HepG2 (cell line): ENCODE measurements around the gene DUS1L. TPM values are rescaled to one million over a fixed set of nuclear protein-coding genes. Genes with fewer than 3 reads are reported as not detected.

ENCODE experiments used
- ATM ChIP-seq: fragments of 450-650 bp; IDR thresholded peaks from 2 replicates; pipeline ENCODE4 v1.7.1; 2017; ENCODE audit warnings: mild to moderate bottlenecking, borderline replicate concordance
- E2F5 ChIP-seq: sonication (generic); formaldehyde crosslinking; conservative IDR thresholded peaks from 2 replicates; pipeline ENCODE4 v1.4.0; 2020; ENCODE audit warnings: missing genetic modification reagents
- FOXP1 ChIP-seq, 2 experiments: fragments of 450-650 bp in 1 of 2; IDR thresholded peaks; 2 replicates each; pipeline ENCODE4 v1.6.1; 2017 to 2018; ENCODE audit warnings: antibody characterized with exemption in 1 of 2
- HNRNPL ChIP-seq: fragments of 200-400 bp; formaldehyde crosslinking; IDR thresholded peaks from 2 replicates; pipeline ENCODE4 v1.6.1; 2017; ENCODE audit warnings: mild to moderate bottlenecking, low read depth, low read length
- MED13 ChIP-seq: sonication (generic); formaldehyde crosslinking; IDR thresholded peaks from 2 replicates; pipeline ENCODE4 v1.5.0; 2020; ENCODE audit warnings: missing genetic modification reagents
- NFE2L1 ChIP-seq: sonication (generic); formaldehyde crosslinking; IDR thresholded peaks from 2 replicates; pipeline ENCODE4 v1.4.0; 2020; ENCODE audit warnings: missing genetic modification reagents, mild to moderate bottlenecking, borderline replicate concordance
- NR1H2 ChIP-seq: sonication (generic); formaldehyde crosslinking; IDR thresholded peaks from 2 replicates; pipeline ENCODE4 v1.8.1; 2022; ENCODE audit warnings: low read depth, missing genetic modification reagents, borderline replicate concordance
- RXRB ChIP-seq: IDR thresholded peaks from 2 replicates; pipeline ENCODE4 v1.6.1; 2016; ENCODE audit warnings: borderline replicate concordance, missing genetic modification reagents, missing compliant biosample characterization
- SAFB2 ChIP-seq: sonication (generic); formaldehyde crosslinking; IDR thresholded peaks from 2 replicates; pipeline ENCODE4 v1.5.1; 2020; ENCODE audit warnings: missing genetic modification reagents, low read depth, mild to moderate bottlenecking, borderline replicate concordance
- SYNCRIP ChIP-seq: fragments of 200-400 bp; formaldehyde crosslinking; IDR thresholded peaks from 2 replicates; pipeline ENCODE4 v1.6.1; 2018; ENCODE audit warnings: mild to moderate bottlenecking, low read depth, low read length; ENCODE audit not compliant: insufficient read depth
- TGIF2 ChIP-seq: IDR thresholded peaks from 2 replicates; pipeline ENCODE4 v1.6.1; 2016; ENCODE audit warnings: control low read depth, missing compliant biosample characterization
- THRA ChIP-seq: sonication (generic); formaldehyde crosslinking; IDR thresholded peaks from 2 replicates; pipeline ENCODE4 v1.4.0; 2020; ENCODE audit warnings: missing genetic modification reagents, borderline replicate concordance
- ZFP82 ChIP-seq: sonication (generic); formaldehyde crosslinking; IDR thresholded peaks from 2 replicates; pipeline ENCODE4 v1.5.1; 2020; ENCODE audit warnings: mild to moderate bottlenecking, missing genetic modification reagents, borderline replicate concordance
- ZNF232 ChIP-seq: sonication (generic); formaldehyde crosslinking; IDR thresholded peaks from 2 replicates; pipeline ENCODE4 v1.4.0; 2020; ENCODE audit warnings: missing genetic modification reagents, borderline replicate concordance
- ZNF234 ChIP-seq: sonication (generic); formaldehyde crosslinking; conservative IDR thresholded peaks from 2 replicates; pipeline ENCODE4 v1.5.1; 2020; ENCODE audit warnings: mild to moderate bottlenecking, missing genetic modification reagents
- ZNF329 ChIP-seq: sonication (generic); formaldehyde crosslinking; IDR thresholded peaks from 2 replicates; pipeline ENCODE4 v1.9.0; 2021; ENCODE audit warnings: low read depth, mild to moderate bottlenecking, missing genetic modification reagents
- ZNF367 ChIP-seq: sonication (generic); formaldehyde crosslinking; IDR thresholded peaks from 2 replicates; pipeline ENCODE4 v1.4.0; 2020; ENCODE audit warnings: missing genetic modification reagents, borderline replicate concordance
- ZNF414 ChIP-seq: sonication (generic); formaldehyde crosslinking; IDR thresholded peaks from 2 replicates; pipeline ENCODE4 v1.5.0; 2020; ENCODE audit warnings: missing genetic modification reagents
- ZNF547 ChIP-seq: sonication (generic); formaldehyde crosslinking; IDR thresholded peaks from 2 replicates; pipeline ENCODE4 v1.5.1; 2020; ENCODE audit warnings: mild to moderate bottlenecking, missing genetic modification reagents
- ZNF609 ChIP-seq: sonication (generic); formaldehyde crosslinking; IDR thresholded peaks from 2 replicates; pipeline ENCODE4 v1.4.0; 2020; ENCODE audit warnings: mild to moderate bottlenecking, missing genetic modification reagents, borderline replicate concordance
- ZNF629 ChIP-seq: sonication (generic); formaldehyde crosslinking; conservative IDR thresholded peaks from 2 replicates; pipeline ENCODE4 v1.5.0; 2020; ENCODE audit warnings: missing genetic modification reagents
- ZNF83 ChIP-seq: sonication (generic); formaldehyde crosslinking; IDR thresholded peaks from 2 replicates; pipeline ENCODE4 v1.4.0; 2020; ENCODE audit warnings: missing genetic modification reagents, mild to moderate bottlenecking, borderline replicate concordance
- polyA plus RNA-seq, 8 experiments: library from polyadenylated mRNA; depleted of rRNA in 3 of 8; stranded (reverse) in 7 of 8; unstranded in 1 of 8; fragments of >200 nt; fragmentation: Illumina TruSeq in 4 of 8; extraction: Trizol in 4 of 8; gene quantifications; 2 replicates each; pipeline versions ENCODE4 v1.2.1 to v1.2.3, GENCODE V29; 2011 to 2016; ENCODE audit warnings: low read depth in 4 of 8, missing spikeins in 1 of 8, mixed read lengths in 1 of 8; ENCODE audit not compliant: insufficient read depth in 1 of 8
- total RNA-seq, 5 experiments: library from RNA; depleted of rRNA; stranded (reverse); fragments of >200 nt; fragmentation: Illumina TruSeq; extraction: Trizol; gene quantifications; 2 replicates each; pipeline ENCODE4 v1.2.3, GENCODE V29; 2016; ENCODE audit warnings: low read depth in 1 of 5

Gene DUS1L
- total and polyA plus RNA-seq, 2 of the 13 experiments (the other 11 are each of a cell fraction or from before 2014, with no cell fraction given), result 81.0 to 109 TPM

- no peak for TF ChIP-seq E2F5 (CRISPR knock-in tag)
- peak; percentile 61; the same call in 1 of the 2 replicates for TF ChIP-seq TGIF2 (CRISPR knock-in tag)
- no peak for TF ChIP-seq ATM
- TF ChIP-seq NFE2L1 (CRISPR knock-in tag), result no peak
- TF ChIP-seq ZNF329 (CRISPR knock-in tag), result no peak
- TF ChIP-seq HNRNPL, result no peak
- TF ChIP-seq ZNF367, result peak; percentile 61; the same call in 1 of the 2 replicates
- no peak; the same call in 1 of the 2 replicates for TF ChIP-seq ZNF547
- TF ChIP-seq SAFB2 (CRISPR knock-in tag), result peak; percentile 73
- TF ChIP-seq ZNF83 (CRISPR knock-in tag), result no peak
- TF ChIP-seq FOXP1 (IDR thresholded peaks at IDR 0.05), result no peak
- TF ChIP-seq FOXP1 (CRISPR knock-in tag; IDR thresholded peaks at IDR 0.05), result no peak
- TF ChIP-seq ZNF232 (CRISPR knock-in tag), result peak; percentile 67; the same call in 1 of the 2 replicates
- peak; percentile 89; the same call in 1 of the 2 replicates for TF ChIP-seq ZFP82 (CRISPR knock-in tag)
- no peak for TF ChIP-seq MED13 (CRISPR knock-in tag)
- no peak for TF ChIP-seq ZNF234 (CRISPR knock-in tag)
- TF ChIP-seq SYNCRIP, result no peak
- TF ChIP-seq THRA, result 0 out of 2 replicates have a peak, but pooled peaks have one; percentile 36
- TF ChIP-seq RXRB (CRISPR knock-in tag), result no peak
- TF ChIP-seq ZNF609 (CRISPR knock-in tag), result peak; percentile 45; the same call in 1 of the 2 replicates
- no peak for TF ChIP-seq NR1H2 (CRISPR knock-in tag)
- TF ChIP-seq ZNF414, result no peak
- TF ChIP-seq ZNF629 (CRISPR knock-in tag), result peak; percentile 40
Measured at GRCh38 chr17:82098169-82098938, 32.8 kb upstream of the DUS1L start, which contains the start of gene FASN (continued).
